ENCODE results near the gene BTG2. TPM values are rescaled to one million over a fixed set of nuclear protein-coding genes. Genes with fewer than 3 reads are reported as not detected.

BTG2 gene
- total RNA-seq, 1 experiment from 2014 or later: 19.4 TPM

DNA sequence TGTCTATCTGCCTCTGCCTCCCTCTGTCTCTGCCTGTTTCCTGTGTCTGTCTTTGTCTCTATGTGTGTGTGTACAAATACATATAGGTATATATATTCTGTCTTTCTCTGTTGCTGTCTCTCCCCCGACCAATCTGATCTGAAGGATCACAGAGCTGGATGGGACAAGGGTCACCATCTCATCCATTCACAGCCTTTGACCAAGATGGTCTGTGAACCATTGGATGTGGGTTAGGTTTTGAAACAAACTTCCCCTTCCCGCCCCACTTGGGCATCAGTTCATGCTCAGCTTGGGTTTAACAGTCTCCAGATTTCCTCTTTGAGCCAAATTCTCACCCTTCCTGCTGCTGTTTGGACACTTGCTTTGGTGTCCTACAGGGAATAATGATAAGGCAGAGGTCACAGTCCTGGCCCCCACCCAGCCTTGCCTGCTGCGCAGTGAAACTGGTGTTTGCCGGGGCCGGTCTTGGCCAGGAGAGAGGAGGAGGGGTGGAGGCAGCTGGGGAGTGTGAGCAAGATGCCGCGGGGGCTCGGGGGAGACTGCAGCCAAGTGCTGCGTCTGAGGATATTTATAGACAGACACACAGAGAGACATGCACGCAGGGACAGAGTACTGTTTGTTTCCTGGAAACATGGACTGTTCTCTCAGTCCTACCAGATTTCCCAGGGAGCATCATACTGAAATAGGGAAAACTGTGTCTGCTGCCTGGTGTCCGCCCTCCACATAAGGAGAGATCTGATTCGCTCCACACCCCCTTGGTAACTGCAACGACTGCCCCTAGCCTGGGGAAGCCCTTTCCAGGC, 27.0 kb upstream of the BTG2 start:
- Mint-ChIP-seq H3K36me3 (no peaks in the 10 kb centered on the region), H3K27ac (no peak overlapping the region), H3K9me3 (no peaks in the 10 kb centered on the region), H3K4me3 (no peak overlapping the region), H3K4me1 (peaks cover 18% of the 10 kb centered on the region), H3K27me3 (ENCODE audit: low read depth) (peaks cover 33% of the 10 kb centered on the region)
- no peak for DNase-seq (ENCODE audit: low spot score)
- peak; percentile 75 for ATAC-seq
- ChIA-PET CTCF (interaction anchor here (0.8 to 2.8 kb wide), 9 partner anchors 9 to 348 kb away, joined by 3 to 29 read pairs (median 6); no protein-coding TSS in a partner anchor), POLR2A (no interaction called here)
- TF ChIP-seq TEAD1 (CRISPR knock-in tag; IDR thresholded peaks at IDR 0.05) (no peak), ETV6 (CRISPR knock-in tag; IDR thresholded peaks at IDR 0.05) (0 out of 2 replicates have a peak, but pooled peaks have one; percentile 30), GABPB1 (CRISPR knock-in tag; IDR thresholded peaks at IDR 0.05) (no peak), NFATC4 (CRISPR knock-in tag; IDR thresholded peaks at IDR 0.05) (no peak), ZSCAN18 (CRISPR knock-in tag; IDR thresholded peaks at IDR 0.05) (no peak)
- TF ChIP-seq, protein P1, sequence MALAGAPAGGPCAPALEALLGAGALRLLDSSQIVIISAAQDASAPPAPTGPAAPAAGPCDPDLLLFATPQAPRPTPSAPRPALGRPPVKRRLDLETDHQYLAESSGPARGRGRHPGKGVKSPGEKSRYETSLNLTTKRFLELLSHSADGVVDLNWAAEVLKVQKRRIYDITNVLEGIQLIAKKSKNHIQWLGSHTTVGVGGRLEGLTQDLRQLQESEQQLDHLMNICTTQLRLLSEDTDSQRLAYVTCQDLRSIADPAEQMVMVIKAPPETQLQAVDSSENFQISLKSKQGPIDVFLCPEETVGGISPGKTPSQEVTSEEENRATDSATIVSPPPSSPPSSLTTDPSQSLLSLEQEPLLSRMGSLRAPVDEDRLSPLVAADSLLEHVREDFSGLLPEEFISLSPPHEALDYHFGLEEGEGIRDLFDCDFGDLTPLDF (CRISPR knock-in tag; IDR thresholded peaks at IDR 0.05): no peak
- TF ChIP-seq, protein P2, sequence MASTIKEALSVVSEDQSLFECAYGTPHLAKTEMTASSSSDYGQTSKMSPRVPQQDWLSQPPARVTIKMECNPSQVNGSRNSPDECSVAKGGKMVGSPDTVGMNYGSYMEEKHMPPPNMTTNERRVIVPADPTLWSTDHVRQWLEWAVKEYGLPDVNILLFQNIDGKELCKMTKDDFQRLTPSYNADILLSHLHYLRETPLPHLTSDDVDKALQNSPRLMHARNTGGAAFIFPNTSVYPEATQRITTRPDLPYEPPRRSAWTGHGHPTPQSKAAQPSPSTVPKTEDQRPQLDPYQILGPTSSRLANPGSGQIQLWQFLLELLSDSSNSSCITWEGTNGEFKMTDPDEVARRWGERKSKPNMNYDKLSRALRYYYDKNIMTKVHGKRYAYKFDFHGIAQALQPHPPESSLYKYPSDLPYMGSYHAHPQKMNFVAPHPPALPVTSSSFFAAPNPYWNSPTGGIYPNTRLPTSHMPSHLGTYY (CRISPR knock-in tag; IDR thresholded peaks at IDR 0.05): no peak

GRCh38 chr1:203278885-203279406, 26.4 kb upstream of the BTG2 start:
- Mint-ChIP-seq H3K9me3 (no peaks in the 10 kb centered on the region), H3K36me3 (no peaks in the 10 kb centered on the region), H3K27me3 (ENCODE audit: low read depth) (peaks cover 27% of the 10 kb centered on the region), H3K4me1 (peaks cover 12% of the 10 kb centered on the region), H3K27ac (no peak overlapping the region), H3K4me3 (no peak overlapping the region)
- ATAC-seq (no peak), DNase-seq (ENCODE audit: low spot score) (no peak)
- CTCF ChIA-PET: interaction anchor here (0.8 to 2.8 kb wide), 11 partner anchors 8 to 347 kb away, joined by 3 to 29 read pairs (median 4); partner anchors contain the start of gene PRELP
- POLR2A ChIA-PET: interaction anchor here (0.7 kb wide), 1 partner anchor 28 kb away, joined by 3 read pairs; no protein-coding TSS in a partner anchor
- no peak for TF ChIP-seq CBFB (CRISPR knock-in tag; IDR thresholded peaks at IDR 0.05; ENCODE audit: low read depth)
- no peak for TF ChIP-seq SOX15 (CRISPR knock-in tag; IDR thresholded peaks at IDR 0.05)
- TF ChIP-seq ZNF396 (CRISPR knock-in tag; IDR thresholded peaks at IDR 0.05; ENCODE audit: borderline replicate concordance): no peak
- no peak for TF ChIP-seq USF1 (CRISPR knock-in tag; IDR thresholded peaks at IDR 0.05)
- TF ChIP-seq GRHL2 (CRISPR knock-in tag; IDR thresholded peaks at IDR 0.05; ENCODE audit: insufficient replicate concordance, severe bottlenecking): no peak
- TF ChIP-seq, protein P3, sequence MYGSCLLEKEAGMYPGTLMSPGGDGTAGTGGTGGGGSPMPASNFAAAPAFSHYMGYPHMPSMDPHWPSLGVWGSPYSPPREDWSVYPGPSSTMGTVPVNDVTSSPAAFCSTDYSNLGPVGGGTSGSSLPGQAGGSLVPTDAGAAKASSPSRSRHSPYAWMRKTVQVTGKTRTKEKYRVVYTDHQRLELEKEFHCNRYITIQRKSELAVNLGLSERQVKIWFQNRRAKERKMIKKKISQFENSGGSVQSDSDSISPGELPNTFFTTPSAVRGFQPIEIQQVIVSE (CRISPR knock-in tag; IDR thresholded peaks at IDR 0.05; ENCODE audit: borderline replicate concordance): no peak
- TF ChIP-seq USF2 (CRISPR knock-in tag; IDR thresholded peaks at IDR 0.05): no peak
- no peak for TF ChIP-seq FOXJ3 (CRISPR knock-in tag; IDR thresholded peaks at IDR 0.05; ENCODE audit: borderline replicate concordance)
- TF ChIP-seq IRF2 (CRISPR knock-in tag; IDR thresholded peaks at IDR 0.05; ENCODE audit: borderline replicate concordance, low read depth): no peak
- no peak for TF ChIP-seq MYBL2 (CRISPR knock-in tag; IDR thresholded peaks at IDR 0.05)

Data from WTC11 (cell line).